Kidney tubule cell (primary cell): ENCODE measurements around the gene WDR88.
"Not testable (repeated sequence)": the region's sequence is repeated elsewhere in the genome, so short reads cannot be mapped to it uniquely, and the experiment has no call there.

ENCODE experiments used
- DNase-seq: peaks from one replicate; pipeline ENCODE4 v3.0.0-alpha.2; 2018; ENCODE audit warnings: low spot score

The WDR88 gene

DNA sequence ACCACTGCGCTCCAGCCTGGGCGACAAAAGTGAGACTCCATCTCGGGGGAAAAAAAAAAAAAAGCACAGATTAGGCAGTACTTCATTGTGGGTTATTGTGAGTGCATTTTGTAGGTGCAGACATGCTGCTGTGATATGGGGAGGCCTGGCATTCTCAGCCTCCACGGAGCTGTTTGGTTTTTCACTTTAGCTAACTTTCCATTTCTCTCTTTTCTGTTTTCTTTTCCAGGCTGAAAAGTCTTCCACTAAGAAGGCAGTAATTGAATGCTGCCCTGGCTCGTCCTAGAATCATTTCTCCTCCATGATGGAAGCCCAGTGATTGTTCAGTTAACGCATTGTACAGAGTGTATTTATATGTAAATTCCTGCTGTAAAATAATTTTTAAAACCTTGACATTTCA is 2.0 kb upstream of the WDR88 start:
- DNase-seq: no peak

DNA sequence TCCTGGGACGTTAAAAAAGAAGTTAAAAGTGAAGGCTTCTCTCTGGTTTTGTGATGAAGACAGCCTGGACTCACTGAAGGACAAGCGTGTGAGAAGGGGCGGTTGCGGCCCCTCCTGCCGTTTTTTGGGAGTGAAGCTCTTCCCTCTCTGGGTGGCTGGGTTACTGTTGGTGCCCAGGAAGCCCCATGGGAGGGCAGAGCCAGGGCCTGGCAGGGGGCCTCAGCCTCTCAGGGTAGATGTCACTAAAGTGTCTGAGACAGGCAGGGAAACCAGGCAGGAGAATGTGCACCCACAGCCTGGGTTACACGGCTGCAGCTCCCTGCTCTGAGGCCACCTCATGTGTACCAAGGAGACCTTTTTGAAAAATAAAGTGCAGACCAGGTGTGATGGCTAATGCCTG is 1.5 kb upstream of the WDR88 start:
- no peak for DNase-seq

DNA sequence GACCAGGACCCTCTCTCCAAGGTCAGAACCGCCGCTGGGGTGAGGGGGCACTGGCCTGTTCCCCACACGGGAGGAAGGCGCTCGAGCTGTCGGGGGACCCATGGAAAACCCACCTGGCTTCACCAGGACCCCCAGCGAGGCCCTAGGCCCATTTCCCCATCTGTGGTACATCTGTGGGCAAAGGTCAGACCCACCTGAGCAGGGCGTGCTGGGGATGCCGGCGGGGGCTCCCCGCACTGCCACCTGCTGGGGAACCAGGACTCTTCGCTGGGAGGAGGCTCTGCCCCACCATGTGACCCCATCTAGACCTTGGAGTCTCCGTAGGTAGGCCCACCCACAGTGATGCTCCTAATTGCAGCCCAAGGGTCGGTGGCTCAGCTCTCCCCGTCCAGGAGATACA is 511 bp downstream of the WDR88 start:
- DNase-seq: no peak

DNA sequence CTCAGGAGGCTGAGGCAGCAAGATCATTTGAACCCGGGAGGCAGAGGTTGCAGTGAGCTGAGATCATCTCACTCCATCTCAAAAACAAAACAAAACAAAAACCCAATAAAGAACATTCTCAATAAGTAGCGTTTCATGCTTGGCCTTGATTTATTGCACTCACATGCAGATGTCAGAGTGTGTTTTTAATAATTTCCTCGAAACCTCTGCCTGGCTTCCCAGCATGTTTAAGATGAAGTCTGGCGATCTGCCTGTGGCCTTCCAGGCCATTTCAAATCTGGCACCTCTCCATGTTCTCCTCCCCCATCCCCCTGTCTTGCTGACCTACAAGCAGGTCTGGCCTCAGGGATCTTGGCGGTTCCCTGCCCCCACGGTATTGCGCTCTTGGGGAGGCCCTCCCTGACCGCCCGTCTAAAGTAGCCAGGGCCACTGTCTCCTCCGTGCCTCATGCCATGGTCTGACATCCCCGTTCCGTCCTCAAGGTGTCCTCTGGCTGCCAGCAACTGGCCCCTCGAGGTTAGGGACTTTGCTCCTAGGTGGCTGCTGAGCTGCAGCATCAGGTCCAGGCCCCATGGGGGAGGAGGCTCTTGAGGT is 1.6 kb downstream of the WDR88 start:
- no peak for DNase-seq

DNA sequence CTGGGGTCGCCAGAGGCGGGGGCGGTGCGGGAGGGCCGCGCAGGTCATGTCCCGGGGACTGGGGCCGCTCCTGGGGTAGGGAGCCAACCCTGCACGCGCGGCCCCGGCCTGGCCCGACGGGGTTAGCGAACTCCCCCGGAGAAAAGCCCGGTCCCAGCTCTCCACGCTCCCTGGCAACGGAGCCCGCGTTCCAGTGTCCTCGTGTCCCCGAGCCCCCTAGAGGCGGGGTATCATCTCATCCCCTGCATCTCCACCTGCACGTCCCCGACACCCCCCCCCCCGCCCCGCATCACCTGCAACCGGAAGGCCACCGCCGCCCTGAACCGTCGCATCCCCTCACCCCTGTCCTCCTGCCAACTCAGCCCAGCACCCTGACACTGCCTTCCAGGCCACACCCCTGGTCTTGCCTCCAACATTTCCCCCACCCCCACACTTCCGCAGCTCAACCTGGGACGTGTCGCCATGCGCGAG is 2.7 kb downstream of the WDR88 start:
- no peak for DNase-seq

DNA sequence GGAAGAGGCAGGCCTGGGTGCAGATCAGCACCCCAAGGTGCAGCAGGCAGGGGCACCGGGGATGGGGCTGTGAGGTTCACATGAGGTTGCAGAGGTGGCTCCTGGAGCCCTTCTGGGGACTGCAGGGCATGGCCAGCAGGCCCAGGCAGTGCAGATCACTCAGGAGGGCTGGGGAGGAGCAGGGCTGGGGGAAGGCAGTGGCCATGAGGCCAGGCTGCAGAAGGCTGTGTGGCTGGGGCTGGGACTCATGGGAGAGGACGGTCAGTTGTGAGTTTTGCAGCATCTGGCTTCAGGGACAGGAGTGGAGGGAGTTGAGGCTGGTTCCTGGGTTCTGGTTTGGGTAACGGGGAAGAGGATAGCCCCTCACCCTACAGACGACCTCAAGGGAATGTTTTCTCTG is 7.3 kb downstream of the WDR88 start:
- no peak for DNase-seq

DNA sequence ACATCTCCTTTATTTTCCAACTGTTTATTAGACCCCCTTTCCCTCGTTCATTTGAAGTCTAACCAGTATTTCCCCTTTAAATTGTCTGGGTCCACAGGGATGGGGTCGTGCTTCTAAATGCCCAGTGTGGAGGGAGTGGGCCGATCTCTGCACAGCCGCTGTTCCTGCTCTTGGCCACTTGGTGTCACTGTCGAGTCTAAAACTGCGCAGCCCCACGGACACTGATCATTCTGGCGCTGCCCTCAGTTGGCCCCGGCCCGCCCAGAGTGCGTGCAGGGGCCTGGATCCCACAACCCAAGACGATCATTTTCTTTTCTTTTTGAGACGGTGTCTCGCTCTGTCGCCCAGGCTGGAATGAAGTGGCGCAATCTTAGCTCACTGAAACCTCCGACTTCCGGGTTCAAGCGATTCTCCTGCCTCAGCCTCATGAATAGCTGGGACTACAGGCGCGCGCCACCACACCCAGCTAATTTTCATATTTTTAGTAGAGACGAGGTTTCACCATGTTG is 12.0 kb downstream of the WDR88 start:
- DNase-seq: peak; percentile 55

DNA sequence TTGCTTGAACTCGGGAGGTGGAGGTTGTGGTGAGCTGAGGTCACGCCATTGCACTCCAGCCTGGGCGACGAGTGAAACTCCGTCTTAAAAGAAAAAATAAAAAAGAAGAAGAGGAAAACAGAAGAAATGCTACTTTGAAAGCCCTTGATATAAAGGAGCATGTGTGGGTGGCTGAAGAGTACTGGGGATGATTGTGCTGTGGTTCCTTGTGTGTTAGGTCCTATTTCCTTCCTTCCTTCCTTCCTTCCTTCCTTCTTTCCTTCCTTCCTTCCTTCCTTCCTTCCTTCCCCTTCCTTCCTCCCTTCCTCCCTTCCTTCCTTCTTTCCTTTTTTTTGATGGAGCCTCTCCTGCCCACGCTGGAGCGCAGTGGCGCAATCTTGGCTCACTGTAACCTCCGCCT is 14.3 kb downstream of the WDR88 start:
- no peak for DNase-seq

DNA sequence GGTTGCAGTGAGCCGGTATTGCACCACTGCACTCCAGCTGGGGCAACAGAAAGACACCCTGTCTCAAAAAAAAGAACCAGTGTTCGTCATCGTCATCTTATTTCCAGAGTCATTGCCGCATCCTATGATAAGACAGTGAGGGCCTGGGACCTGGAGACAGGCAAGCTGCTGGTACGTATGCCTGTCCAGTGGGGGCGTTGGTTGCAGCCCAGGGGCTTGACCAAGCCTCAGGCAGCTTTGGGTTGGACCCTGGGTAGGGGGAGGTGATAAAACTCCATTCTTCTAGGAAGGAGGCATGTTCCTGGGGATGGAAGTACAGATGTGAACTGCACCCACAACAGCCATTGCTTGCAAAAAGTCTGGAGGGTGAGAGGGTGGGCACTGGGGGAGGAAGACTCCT is 15.6 kb downstream of the WDR88 start:
- DNase-seq: no peak

DNA sequence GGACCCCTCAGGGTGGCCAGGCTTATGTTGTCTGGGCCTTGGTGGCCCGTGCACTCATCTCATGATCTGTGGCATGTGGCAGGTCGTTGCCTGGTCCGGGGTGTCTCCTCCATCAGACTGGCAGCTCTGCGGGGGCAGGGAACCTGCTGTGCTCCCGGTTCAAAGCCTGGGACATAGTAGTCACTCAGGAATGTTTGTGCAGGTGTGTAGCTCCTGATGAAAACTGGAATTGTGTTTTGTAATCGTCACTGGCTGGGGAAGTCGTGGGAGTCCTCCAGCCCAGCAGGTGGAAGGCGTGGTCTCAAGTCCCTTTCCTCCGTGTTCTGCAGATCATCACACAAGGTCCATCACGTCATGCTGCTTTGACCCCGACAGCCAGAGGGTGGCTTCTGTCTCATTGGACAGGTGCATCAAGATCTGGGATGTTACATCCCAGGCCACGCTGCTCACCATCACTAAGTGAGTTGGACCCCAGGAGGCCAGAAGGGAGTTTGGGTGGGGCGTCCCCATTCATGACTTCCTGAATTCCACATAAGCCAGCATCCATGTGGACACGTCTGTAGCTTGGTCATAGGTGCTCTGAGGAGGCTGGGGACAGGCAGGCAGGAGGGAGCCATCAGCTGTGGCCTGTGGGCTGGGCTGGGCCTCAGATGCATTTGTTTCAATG is 19.1 kb downstream of the WDR88 start:
- peak; percentile 11 for DNase-seq

DNA sequence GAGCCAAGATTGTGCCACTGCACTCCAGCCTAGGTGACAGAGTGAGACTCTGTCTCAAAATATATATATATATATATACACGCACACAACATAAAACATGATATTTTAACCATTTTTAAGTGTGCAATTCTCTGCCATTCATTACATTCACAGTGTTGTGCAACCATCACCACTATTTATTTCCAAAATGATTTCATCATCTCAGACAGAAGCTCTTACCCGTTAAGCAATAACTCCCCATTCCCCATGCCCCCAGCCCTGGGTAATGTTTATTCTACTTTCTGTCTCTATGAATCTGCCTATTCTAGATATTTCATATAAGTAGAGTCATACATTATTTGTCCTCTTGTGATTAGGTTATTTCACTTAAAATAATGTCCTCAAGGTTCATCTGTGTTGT is 20.3 kb downstream of the WDR88 start:
- no peak for DNase-seq

DNA sequence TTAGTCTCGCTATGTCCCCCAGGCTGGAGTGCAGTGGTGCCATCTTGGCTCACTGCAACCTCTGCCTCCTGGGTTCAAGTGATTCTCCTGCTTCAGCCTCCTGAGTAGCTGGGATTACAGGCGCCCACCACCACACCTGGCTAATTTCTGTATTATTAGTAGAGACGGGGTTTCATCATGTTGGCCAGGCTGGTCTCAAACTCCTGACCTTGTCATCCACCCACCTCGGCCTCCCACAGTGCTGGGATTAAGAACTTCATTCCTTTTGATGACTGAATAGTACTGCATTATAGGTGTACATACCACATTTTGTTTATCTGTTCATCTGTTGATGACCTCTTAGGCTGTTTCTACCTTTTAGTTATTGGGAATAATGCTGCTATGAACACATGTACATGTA is 20.7 kb downstream of the WDR88 start:
- DNase-seq: not testable (repeated sequence)

DNA sequence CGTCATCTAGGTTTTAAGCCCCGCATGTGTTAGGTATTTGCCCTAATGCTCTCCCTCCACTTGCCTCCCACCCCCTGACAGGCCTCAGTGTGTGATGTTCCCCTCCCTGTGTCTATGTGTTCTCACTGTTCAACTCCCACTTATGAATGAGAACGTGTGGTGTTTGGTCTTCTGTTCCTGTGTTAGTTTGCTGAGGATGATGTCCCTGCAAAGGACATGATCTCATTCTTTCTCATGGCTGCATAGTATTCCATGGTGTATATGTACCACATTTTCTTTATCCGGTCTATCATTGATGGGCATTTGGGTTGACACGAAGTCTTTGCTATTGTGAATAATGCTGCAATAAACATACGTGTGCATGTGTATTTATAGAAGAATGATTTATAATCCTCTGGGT is 22.4 kb downstream of the WDR88 start:
- not testable (repeated sequence) for DNase-seq

DNA sequence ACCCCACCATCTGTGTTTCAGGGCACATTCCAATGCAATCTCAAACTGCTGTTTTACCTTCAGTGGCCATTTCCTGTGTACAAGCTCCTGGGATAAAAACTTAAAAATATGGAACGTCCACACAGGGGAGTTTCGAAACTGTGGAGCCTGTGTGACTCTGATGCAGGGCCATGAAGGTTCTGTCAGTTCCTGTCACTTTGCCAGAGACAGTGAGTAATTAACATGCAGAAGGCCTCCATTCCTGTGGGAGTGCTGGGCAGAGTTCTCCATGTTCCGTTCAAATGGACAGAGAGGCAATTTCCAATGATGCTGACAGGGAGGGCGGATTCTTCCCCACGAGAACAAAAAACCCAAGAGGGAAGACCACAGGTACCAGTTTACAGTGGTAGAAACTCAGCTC is 24.4 kb downstream of the WDR88 start:
- DNase-seq: peak; percentile 8

DNA sequence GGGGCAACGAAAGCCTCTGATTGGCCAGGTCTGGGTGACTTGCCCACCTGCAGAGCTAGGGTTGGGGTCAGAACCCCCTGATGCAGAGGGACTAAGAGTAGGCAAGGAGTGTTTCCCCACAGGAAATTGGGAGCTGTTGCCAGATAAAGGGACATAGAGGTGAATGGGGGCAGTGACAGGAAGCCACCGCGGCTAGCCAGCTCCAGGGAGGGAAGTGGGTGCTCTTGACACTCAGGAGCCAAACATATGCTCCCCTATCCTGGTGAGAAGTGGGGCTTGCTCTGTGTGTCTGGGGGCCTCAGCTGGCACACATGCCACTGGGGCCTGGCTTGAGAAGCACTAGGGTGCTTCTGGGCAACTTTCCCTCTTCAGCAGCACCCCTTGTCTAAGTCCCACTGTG is 26.0 kb downstream of the WDR88 start:
- DNase-seq: no peak

DNA sequence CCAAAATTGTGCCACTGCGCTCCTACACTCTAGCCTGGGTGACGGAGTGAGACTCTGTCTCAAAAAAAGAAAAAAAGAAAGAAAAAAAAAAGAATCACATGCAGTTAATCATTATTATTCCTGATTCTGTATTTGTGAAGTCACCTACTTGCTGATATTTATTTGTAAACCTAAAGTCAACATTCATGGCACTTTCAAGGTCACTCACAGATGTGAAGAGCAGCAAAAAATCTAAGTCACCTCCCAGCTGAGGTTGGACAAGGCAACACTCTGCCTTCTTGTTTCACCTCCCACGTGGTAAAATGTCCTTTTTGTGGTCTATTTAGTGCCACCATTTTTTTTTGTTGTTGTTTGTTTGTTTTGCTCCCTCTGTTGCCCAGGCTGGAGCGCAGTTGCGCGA is 26.5 kb downstream of the WDR88 start:
- no peak for DNase-seq

DNA sequence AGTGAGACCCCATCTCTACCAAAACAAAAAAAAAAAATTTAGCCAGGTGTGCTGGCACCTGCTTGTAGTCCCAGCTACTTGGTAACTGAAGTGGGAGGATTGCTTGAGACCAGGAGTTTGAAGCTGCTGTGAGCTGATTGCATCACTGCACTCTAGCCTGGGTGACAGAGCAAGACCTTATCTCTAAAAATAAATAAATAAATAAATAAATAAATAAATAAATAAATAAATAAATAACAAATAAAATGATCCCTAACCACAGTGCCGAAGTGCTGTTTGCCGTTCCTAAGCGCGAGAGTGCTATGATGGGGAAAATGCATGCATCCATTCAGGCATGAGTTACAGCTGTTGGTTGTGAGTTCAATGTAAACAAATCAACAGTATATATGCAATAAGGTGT is 27.2 kb downstream of the WDR88 start:
- DNase-seq: no peak

DNA sequence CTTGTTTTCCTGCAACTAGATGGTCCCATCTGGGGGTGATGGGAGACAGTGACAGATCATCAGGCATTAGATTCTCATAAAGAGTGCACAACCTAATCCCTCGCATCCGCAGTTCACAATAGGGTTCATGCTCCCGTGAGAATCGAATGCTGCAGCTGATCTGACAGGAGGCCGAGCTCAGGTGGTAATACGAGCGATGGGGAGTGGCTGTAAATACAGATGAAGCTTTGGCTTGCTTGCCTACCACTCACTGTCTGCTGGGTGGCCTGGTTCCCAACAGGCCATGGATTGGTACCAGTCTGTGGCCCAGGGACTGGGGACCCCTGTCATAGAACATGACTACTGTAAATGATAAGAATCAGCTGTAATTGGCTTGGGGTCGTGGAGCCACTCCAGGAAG is 28.0 kb downstream of the WDR88 start:
- no peak for DNase-seq

DNA sequence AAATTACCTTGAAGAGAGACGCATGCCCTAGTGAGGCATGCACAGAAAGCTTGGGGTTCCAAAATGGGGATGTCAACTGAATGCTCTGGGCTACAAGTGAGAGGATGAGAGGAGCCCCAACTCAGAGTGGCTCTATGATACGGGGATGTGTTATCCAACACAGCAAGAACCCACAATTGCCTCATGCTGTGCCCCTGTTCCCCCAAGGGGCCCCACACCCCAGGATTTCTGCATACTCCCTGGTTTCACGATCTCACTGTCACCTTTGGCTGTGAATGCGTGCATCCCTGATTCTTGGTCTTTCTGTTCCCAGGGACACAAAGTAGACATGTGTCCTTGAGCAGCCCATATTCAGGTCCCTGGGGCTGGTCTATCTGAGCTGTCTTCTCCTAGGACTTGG is 29.3 kb downstream of the WDR88 start:
- DNase-seq: no peak

DNA sequence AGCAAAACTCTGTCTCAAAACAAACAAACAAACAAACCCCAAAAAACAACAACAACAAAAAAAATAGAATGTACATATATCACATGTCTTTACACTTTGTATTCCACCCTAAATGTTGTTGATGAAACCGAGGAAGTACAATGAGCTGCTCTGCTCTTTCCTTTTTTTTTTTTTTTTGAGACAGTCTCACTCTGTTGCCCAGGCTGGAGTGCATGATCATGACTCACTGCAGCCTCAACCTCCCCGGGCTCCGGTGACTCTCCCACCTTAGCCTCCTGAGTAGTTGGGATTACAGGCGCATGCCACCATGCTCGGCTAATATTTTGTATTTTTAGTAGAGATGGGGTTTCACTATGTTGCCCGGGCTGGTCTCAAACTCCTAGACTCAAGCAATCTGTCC is 31.6 kb downstream of the WDR88 start:
- peak; percentile 46 for DNase-seq

DNA sequence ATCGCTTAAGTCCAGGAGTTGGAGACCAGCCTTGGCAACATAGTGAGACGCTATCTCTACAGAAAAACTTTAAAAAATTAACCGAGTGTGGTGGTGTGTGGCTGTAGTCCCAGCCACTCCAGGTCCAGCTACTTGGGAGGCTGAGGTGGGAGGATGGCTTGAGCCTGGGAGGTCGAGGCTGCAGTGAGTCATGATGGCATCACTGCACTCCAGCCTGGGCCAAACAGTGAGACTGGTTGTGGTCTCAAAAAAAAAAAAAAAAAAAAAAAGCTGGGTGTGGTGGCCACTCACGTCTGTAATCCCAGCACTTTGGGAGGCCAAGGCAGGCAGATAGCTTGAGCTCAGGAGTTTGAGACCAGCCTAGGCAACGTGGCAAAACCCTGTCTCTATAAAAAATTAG is 34.1 kb downstream of the WDR88 start:
- not testable (repeated sequence) for DNase-seq

DNA sequence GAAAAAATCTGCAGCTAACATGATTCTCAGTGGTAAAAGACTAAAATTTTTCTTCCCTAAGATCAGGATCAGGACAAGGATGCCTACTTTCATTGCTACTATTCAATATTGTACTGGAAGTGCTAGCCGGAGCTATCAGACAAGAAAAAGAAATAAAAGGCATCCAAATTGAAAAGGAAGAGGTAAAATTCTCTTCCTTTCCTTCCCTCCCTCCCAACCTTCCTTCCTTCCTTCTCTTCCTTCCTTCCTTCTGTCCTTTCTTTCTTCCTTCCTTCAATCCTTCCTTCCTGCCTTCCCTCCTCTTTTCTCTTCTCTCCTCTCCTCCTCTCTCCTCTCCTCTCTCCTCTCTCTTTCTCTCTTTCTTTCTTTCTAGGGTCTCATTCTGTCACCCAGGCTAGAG is 35.5 kb downstream of the WDR88 start:
- DNase-seq: no peak

DNA sequence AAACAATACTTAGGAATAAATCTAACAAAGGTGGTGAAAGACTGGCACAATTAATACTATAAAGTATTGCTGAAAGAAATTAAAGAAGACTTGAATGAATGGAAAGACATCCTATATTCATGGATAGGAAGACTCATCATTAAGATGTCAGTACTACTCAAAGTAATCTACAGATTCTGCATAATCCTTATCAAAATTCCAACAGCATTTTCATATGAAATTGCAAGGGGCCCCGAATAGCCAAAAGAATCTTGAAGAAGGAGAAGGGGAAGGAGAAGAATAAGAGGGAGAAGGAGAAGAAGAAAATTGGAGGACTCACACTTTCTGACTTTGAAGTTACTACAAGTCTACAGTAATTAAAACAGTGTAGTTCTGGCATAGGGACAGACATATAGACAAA is 36.6 kb downstream of the WDR88 start:
- no peak for DNase-seq

DNA sequence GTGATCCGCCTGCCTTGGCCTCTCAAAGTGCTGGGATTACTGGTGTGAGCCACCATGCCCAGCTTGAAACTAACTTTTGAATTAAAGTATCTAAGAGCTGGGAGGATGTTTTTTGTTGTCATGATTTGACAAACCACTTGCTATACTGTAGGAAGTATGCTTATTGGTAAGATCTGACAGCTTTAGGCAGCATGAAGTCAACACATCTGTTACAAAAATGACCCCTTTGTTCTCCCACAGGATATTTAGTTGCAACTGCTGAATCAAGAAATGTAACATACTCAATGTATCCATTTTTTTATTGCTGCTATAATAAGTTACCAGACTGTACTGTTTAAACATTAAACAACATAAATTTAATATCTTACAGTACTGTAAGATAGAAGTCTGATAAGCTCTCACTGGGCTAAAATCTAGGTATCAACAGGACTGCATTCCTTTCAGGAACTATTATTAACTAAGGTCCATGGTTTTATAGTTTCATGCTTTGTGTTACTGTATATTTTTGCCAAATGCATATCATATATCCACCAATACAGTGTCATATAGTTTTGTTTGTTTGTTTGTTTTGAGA is 39.4 kb downstream of the WDR88 start:
- DNase-seq: no peak
